Ishikawa (cell line): ENCODE measurements around the gene UBE2O.

Experiments used
- CEBPB ChIP-seq: IDR thresholded peaks from 2 replicates; pipeline ENCODE4 v1.6.1; 2012
- CREB1 ChIP-seq: IDR thresholded peaks from 2 replicates; pipeline ENCODE4 v1.6.1; 2012; ENCODE audit warnings: low read depth
- EGR1 ChIP-seq: IDR thresholded peaks from 2 replicates; pipeline ENCODE4 v1.6.1; 2012
- EP300 ChIP-seq: IDR thresholded peaks from 2 replicates; pipeline ENCODE4 v1.6.1; 2012; ENCODE audit warnings: borderline replicate concordance
- FOXM1 ChIP-seq: IDR thresholded peaks from 2 replicates; pipeline ENCODE4 v1.6.1; 2012; ENCODE audit warnings: low read depth, borderline replicate concordance
- MAX ChIP-seq: IDR thresholded peaks from 2 replicates; pipeline ENCODE4 v1.6.1; 2012
- NFIC ChIP-seq: IDR thresholded peaks from 2 replicates; pipeline ENCODE4 v1.6.1; 2012
- RAD21 ChIP-seq: IDR thresholded peaks from 2 replicates; pipeline ENCODE4 v1.6.1; 2012; ENCODE audit warnings: low read depth
- REST ChIP-seq: IDR thresholded peaks from 2 replicates; pipeline ENCODE4 v1.6.1; 2012; ENCODE audit warnings: low read depth, mild to moderate bottlenecking
- TAF1 ChIP-seq: IDR thresholded peaks from 2 replicates; pipeline ENCODE4 v1.6.1; 2012; ENCODE audit warnings: low read depth, mild to moderate bottlenecking
- TCF12 ChIP-seq: IDR thresholded peaks from 2 replicates; pipeline ENCODE4 v1.6.1; 2012; ENCODE audit warnings: low read depth
- TEAD4 ChIP-seq: IDR thresholded peaks from 2 replicates; pipeline ENCODE4 v1.6.1; 2012
- YY1 ChIP-seq: IDR thresholded peaks from 2 replicates; pipeline ENCODE4 v1.6.1; 2012; ENCODE audit warnings: low read depth
- ZBTB7A ChIP-seq: IDR thresholded peaks from 2 replicates; pipeline ENCODE4 v1.6.1; 2012; ENCODE audit warnings: low read depth
- TF ChIP-seq, protein P1 (sequence below): IDR thresholded peaks from 2 replicates; pipeline ENCODE4 v1.6.1; 2012

UBE2O gene

DNA sequence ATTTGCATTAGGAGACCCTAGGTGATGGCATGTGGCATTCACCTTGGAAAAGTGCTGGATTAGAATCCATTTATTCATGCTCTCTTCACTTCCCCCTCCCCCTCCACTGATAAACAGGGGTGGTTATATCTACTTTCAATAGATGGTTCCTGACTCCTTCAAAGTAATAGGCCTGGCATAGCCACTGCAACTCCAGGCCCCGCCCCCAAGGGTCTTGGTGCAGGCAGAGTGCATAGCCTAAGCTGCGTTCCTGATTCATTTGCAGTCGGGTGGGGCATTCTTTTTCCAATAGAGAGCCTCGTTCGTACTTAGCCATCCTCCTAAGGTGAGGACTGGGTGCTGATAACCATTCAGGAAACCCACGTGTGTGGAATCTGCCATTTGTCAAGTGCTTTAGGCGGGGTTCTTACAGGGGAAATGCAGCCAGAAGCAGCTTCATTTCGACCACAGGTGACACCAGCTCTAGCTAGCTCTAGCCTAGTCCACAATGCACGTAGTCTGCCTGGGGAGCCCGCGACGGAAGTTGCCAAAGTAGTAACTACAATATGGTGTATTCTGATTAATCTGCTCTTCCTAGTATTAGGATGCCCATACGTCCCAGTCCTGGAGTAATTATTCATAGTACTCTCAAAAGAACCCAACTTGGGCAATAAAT lies 11.1 kb downstream of the UBE2O start:
- TF ChIP-seq ZBTB7A (no peak), CREB1 (no peak), NFIC (no peak), RAD21 (no peak), CEBPB (no peak), TEAD4 (no peak), EGR1 (no peak), MAX (no peak), TAF1 (no peak), FOXM1 (no peak), REST (no peak), EP300 (no peak)
- TF ChIP-seq, protein P1, sequence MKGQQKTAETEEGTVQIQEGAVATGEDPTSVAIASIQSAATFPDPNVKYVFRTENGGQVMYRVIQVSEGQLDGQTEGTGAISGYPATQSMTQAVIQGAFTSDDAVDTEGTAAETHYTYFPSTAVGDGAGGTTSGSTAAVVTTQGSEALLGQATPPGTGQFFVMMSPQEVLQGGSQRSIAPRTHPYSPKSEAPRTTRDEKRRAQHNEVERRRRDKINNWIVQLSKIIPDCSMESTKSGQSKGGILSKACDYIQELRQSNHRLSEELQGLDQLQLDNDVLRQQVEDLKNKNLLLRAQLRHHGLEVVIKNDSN = no peak

DNA sequence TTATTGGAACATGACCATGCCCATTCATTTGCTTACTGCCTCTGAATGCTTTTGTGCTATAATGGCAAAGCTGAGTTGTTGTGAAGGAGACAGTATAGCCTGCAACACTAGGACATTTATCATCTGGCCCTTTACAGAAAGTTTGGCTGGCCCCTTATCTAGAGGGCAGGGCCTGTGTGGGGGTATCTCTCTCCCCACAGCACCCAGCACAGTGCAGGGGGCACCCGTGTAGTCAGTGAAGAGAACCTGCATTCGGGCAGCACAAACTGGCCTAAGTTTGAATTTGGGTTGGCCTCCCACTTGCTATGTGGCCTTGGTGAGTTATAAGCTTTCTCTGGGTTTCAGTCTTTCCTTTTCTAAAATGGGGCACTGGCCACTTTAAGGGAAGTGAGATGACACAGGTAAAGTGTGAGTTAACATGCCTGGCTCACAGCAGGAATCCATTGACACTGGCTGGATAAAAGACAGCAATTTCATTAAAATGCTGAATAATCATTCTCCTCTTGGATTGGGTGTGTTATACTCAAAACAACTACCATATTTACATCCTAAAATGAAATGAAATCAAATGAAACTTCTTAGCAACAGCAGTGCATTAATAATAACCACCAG lies 12.1 kb downstream of the UBE2O start:
- TF ChIP-seq REST (no peak), TCF12 (no peak), CREB1 (no peak), EGR1 (no peak), NFIC (no peak)
- TF ChIP-seq, protein P1 = no peak

- TF ChIP-seq REST (no peak), TCF12 (no peak), TAF1 (no peak), NFIC (no peak), CEBPB (no peak), MAX (no peak), YY1 (no peak), FOXM1 (no peak), RAD21 (no peak), EP300 (no peak), EGR1 (no peak), CREB1 (no peak), TEAD4 (no peak), ZBTB7A (no peak)
- TF ChIP-seq, protein P1 = no peak
Measured at GRCh38 chr17:76439314-76439928, 13.5 kb downstream of the UBE2O start.

DNA sequence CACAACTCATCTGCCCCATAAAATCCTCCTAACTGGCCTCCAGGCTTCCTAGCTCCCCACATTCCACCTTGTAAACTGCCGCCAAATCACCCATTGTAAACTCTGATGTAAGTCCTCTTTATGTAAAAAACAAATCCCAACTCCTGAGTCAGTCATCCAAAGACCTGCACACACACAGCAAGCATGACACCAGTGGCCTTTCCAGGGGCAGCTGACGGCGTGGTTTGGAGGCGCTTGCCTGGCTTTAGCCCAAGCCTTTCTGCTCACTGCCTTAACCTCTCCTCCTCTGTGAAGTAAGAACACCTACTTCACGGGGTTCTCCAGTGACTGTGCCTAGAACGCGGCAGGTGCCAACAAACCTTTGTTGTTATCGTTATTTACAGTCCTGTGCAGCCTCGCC lies 14.0 kb downstream of the UBE2O start:
- TF ChIP-seq FOXM1 (no peak), TEAD4 (no peak), RAD21 (no peak), NFIC (no peak), MAX (no peak), YY1 (no peak), EGR1 (no peak), EP300 (no peak), TCF12 (no peak), REST (no peak), CREB1 (no peak), ZBTB7A (no peak), TAF1 (no peak), CEBPB (no peak)
- TF ChIP-seq, protein P1 = no peak
